ENCODE measurements around the gene MOB3C. TPM values are rescaled to one million over a fixed set of nuclear protein-coding genes. Genes with fewer than 3 reads are reported as not detected.

The MOB3C gene
- total and polyA plus RNA-seq, 11 donors, result 6.0 to 24.0 (median 10.5) TPM

GRCh38 chr1:46599059-46599970 is 17.3 kb downstream of the MOB3C start:
- Histone ChIP-seq H3K27me3 (no peaks in the 10 kb centered on the region), H3K4me3 (no peak overlapping the region), H3K9me3 (no peaks in the 10 kb centered on the region), H3K4me1 (peaks cover 0 to 91% (median 45%) of the 10 kb centered on the region in 12 donors), H3K27ac (peak overlapping the region in 3 of 12 donors; percentile 8 to 58 (median 11)), H3K36me3 (peaks cover 0 to 10% (median 0%) of the 10 kb centered on the region in 9 donors)
- intact Hi-C loops (cut with DNase I), result no loop called here
- WGBS, 4 donors, result 78 to 85% (median 83%) methylated on average over 9 of the region's 9 CpGs
- ATAC-seq, result no peak
- DNase-seq, result no peak
- TF ChIP-seq POLR2A (IDR thresholded peaks at IDR 0.05), result no peak
- TF ChIP-seq, protein P1, sequence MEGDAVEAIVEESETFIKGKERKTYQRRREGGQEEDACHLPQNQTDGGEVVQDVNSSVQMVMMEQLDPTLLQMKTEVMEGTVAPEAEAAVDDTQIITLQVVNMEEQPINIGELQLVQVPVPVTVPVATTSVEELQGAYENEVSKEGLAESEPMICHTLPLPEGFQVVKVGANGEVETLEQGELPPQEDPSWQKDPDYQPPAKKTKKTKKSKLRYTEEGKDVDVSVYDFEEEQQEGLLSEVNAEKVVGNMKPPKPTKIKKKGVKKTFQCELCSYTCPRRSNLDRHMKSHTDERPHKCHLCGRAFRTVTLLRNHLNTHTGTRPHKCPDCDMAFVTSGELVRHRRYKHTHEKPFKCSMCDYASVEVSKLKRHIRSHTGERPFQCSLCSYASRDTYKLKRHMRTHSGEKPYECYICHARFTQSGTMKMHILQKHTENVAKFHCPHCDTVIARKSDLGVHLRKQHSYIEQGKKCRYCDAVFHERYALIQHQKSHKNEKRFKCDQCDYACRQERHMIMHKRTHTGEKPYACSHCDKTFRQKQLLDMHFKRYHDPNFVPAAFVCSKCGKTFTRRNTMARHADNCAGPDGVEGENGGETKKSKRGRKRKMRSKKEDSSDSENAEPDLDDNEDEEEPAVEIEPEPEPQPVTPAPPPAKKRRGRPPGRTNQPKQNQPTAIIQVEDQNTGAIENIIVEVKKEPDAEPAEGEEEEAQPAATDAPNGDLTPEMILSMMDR (IDR thresholded peaks at IDR 0.05), result no peak

- 90 to 96% (median 93%) methylated on average over 3 of the region's 3 CpGs for WGBS, 4 donors
Measured at GRCh38 chr1:46596846-46597245, 19.8 kb downstream of the MOB3C start.

DNA sequence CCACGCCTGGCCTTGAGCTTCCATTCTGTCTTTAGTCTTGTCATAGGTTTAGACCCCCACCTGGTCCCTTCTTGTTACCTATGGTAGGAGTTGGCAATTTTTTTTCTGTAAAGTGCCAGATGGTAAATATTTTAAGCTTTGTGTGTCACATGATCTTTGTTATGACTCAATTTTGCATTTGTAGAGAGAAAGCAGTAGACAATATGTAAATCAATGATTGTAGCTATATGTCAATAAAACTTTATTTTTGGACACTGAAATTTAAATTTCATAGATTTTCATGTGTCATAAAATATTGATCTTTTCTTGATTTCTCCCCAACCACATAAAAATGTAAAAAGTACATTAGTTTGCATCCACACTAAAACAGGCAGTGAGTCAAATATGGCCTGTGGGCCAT is 20.6 kb downstream of the MOB3C start:
- H3K9me3 ChIP-seq, result no peaks in the 10 kb centered on the region
- WGBS, 4 donors, result 93 to 100% (median 99%) methylated on average over 1 of the region's 1 CpG
- H3K36me3 ChIP-seq, result peaks cover 2 to 42% (median 32%) of the 10 kb centered on the region in 9 donors
- no peak for ATAC-seq
- H3K4me1 ChIP-seq, result peaks cover 0 to 83% (median 21%) of the 10 kb centered on the region in 12 donors
- intact Hi-C loops (cut with DNase I), result no loop called here
- H3K27me3 ChIP-seq, result no peaks in the 10 kb centered on the region
- peak overlapping the region in 5 of 12 donors; percentile 53 to 88 (median 61) for H3K27ac ChIP-seq
- H3K4me3 ChIP-seq, result no peak overlapping the region
- TF ChIP-seq POLR2A (IDR thresholded peaks at IDR 0.05), result no peak
- TF ChIP-seq, protein P1 (IDR thresholded peaks at IDR 0.05), result no peak
- DNase-seq, result no peak

More at GRCh38 chr1:46596846-46597245, 19.8 kb downstream of the MOB3C start:
- Histone ChIP-seq H3K27ac (peak overlapping the region in 1 of 12 donors; percentile 88), H3K4me1 (peaks cover 0 to 85% (median 28%) of the 10 kb centered on the region in 12 donors), H3K36me3 (peaks cover 0 to 34% (median 23%) of the 10 kb centered on the region in 9 donors), H3K27me3 (no peaks in the 10 kb centered on the region), H3K4me3 (no peak overlapping the region), H3K9me3 (no peaks in the 10 kb centered on the region)
- DNase-seq (no peak), ATAC-seq (no peak)
- TF ChIP-seq POLR2A (IDR thresholded peaks at IDR 0.05), result no peak
- TF ChIP-seq, protein P1 (IDR thresholded peaks at IDR 0.05), result no peak
- intact Hi-C loops (cut with DNase I), result no loop called here

- Histone ChIP-seq H3K4me3 (no peak overlapping the region), H3K27me3 (no peaks in the 10 kb centered on the region), H3K4me1 (peaks cover 0 to 74% (median 19%) of the 10 kb centered on the region in 12 donors), H3K36me3 (peaks cover 2 to 51% (median 41%) of the 10 kb centered on the region in 9 donors), H3K27ac (peak overlapping the region in 8 of 12 donors; percentile 15 to 88 (median 58)), H3K9me3 (no peaks in the 10 kb centered on the region)
- DNase-seq (peak; percentile 65 to 84 (median 74)), ATAC-seq (peak; percentile 58 to 77 (median 67))
- TF ChIP-seq, protein P1 (IDR thresholded peaks at IDR 0.05), result no peak
- no peak for TF ChIP-seq POLR2A (IDR thresholded peaks at IDR 0.05)
- WGBS, 4 donors, result 58 to 68% (median 64%) methylated on average over 3 of the region's 3 CpGs
- intact Hi-C loops (cut with DNase I), result no loop called here
Measured at GRCh38 chr1:46595127-46595526, 21.5 kb downstream of the MOB3C start.

All from heart left ventricle (tissue), 16 donors.